Karpas-422 (cell line): ENCODE measurements around the gene PARD3B. TPM values are rescaled to one million over a fixed set of nuclear protein-coding genes. Genes with fewer than 3 reads are reported as not detected.

Experiments
- DNase-seq: peaks from one replicate; pipeline ENCODE4 v3.0.0-alpha.2; 2015
- H2AFZ ChIP-seq: fragments of 200-600 bp; sonication (generic); 2 replicates; pipeline ENCODE4 v1.6.1; 2014; ENCODE audit warnings: antibody characterized with exemption, low read length, mixed read lengths
- H3K27ac ChIP-seq: fragments of 200-600 bp; sonication (generic); 2 replicates; pipeline ENCODE4 v1.5.1; 2014; ENCODE audit warnings: mild to moderate bottlenecking, low read length, moderate library complexity
- H3K27me3 ChIP-seq: fragments of 200-600 bp; sonication (generic); 2 replicates; pipeline ENCODE4 v1.6.1; 2014; ENCODE audit warnings: low read length, mixed read lengths
- H3K36me3 ChIP-seq: fragments of 200-600 bp; sonication (generic); 2 replicates; pipeline ENCODE4 v1.6.1; 2014; ENCODE audit warnings: low read length, mixed read lengths; ENCODE audit not compliant: insufficient read depth
- H3K4me1 ChIP-seq: fragments of 200-600 bp; sonication (generic); 2 replicates; pipeline ENCODE4 v1.6.1; 2014; ENCODE audit warnings: mild to moderate bottlenecking, low read length, mixed read lengths
- H3K4me2 ChIP-seq: fragments of 200-600 bp; sonication (generic); 2 replicates; pipeline ENCODE4 v1.6.1; 2014; ENCODE audit warnings: low read length, low read depth, mild to moderate bottlenecking; ENCODE audit not compliant: poor library complexity, severe bottlenecking
- H3K4me3 ChIP-seq: fragments of 200-600 bp; sonication (generic); 2 replicates; pipeline ENCODE4 v1.5.1; 2014; ENCODE audit warnings: mild to moderate bottlenecking, antibody characterized with exemption, low read length, mixed read lengths
- H3K79me2 ChIP-seq: fragments of 200-600 bp; sonication (generic); 2 replicates; pipeline ENCODE4 v1.6.1; 2014; ENCODE audit warnings: mild to moderate bottlenecking, low read length, mixed read lengths
- H3K9ac ChIP-seq: fragments of 200-600 bp; sonication (generic); 2 replicates; pipeline ENCODE4 v1.6.0; 2014; ENCODE audit warnings: low read length
- H3K9me2 ChIP-seq: fragments of 200-600 bp; sonication (generic), shearing (Covaris generic); replicated peaks from 2 replicates; pipeline ENCODE4 v1.6.0; 2014; ENCODE audit warnings: mild to moderate bottlenecking, low read length, moderate library complexity; ENCODE audit not compliant: insufficient read depth
- H3K9me3 ChIP-seq: fragments of 300-700, 200-600 bp; sonication (generic); 2 replicates; pipeline ENCODE4 v1.6.1; 2014; ENCODE audit warnings: low read length, mixed read lengths
- H4K20me1 ChIP-seq: fragments of 200-600 bp; sonication (generic); 2 replicates; pipeline ENCODE4 v1.6.1; 2014; ENCODE audit warnings: mild to moderate bottlenecking, antibody characterized with exemption, low read length, low read depth; ENCODE audit not compliant: insufficient read depth
- total RNA-seq: library from RNA; depleted of rRNA; stranded (reverse); fragments of >200 nt; shearing (Covaris generic); gene quantifications from 2 replicates; pipeline ENCODE4 v1.2.3, GENCODE V29; 2014; ENCODE audit warnings: low replicate concordance

The PARD3B gene
- total RNA-seq, 1 experiment from 2014 or later = not detected

- Histone ChIP-seq H3K4me1 (no peaks in the 10 kb centered on the region), H3K4me3 (no peak overlapping the region), H3K36me3 (no peaks in the 10 kb centered on the region), H3K4me2 (no peak overlapping the region), H3K79me2 (no peaks in the 10 kb centered on the region), H3K27me3 (no peaks in the 10 kb centered on the region), H3K9me2 (no peaks in the 10 kb centered on the region), H2AFZ (no peak overlapping the region), H3K9ac (no peak overlapping the region), H3K9me3 (no peaks in the 10 kb centered on the region), H3K27ac (no peak overlapping the region), H4K20me1 (no peaks in the 10 kb centered on the region)
- no peak for DNase-seq
These were observed 246.0 kb downstream of the PARD3B start for GRCh38 chr2:204791230-204791629.

- Histone ChIP-seq H3K4me3 (no peak overlapping the region), H3K79me2 (no peaks in the 10 kb centered on the region), H2AFZ (no peak overlapping the region), H3K4me1 (no peaks in the 10 kb centered on the region), H3K27ac (no peak overlapping the region), H3K36me3 (no peaks in the 10 kb centered on the region), H4K20me1 (no peaks in the 10 kb centered on the region), H3K9ac (no peak overlapping the region), H3K9me3 (no peaks in the 10 kb centered on the region), H3K9me2 (no peaks in the 10 kb centered on the region), H3K27me3 (no peaks in the 10 kb centered on the region), H3K4me2 (no peak overlapping the region)
- DNase-seq = no peak
These were observed 249.3 kb downstream of the PARD3B start for GRCh38 chr2:204794624-204795023.

GRCh38 chr2:204795156-204795555 is 249.9 kb downstream of the PARD3B start:
- Histone ChIP-seq H3K9me3 (no peaks in the 10 kb centered on the region), H2AFZ (no peak overlapping the region), H3K36me3 (no peaks in the 10 kb centered on the region), H3K27me3 (no peaks in the 10 kb centered on the region), H3K79me2 (no peaks in the 10 kb centered on the region), H3K4me2 (no peak overlapping the region), H4K20me1 (no peaks in the 10 kb centered on the region), H3K9me2 (no peaks in the 10 kb centered on the region), H3K4me1 (no peaks in the 10 kb centered on the region), H3K9ac (no peak overlapping the region), H3K27ac (no peak overlapping the region), H3K4me3 (no peak overlapping the region)
- DNase-seq = no peak

GRCh38 chr2:204796581-204796980 is 251.3 kb downstream of the PARD3B start:
- H2AFZ ChIP-seq = no peak overlapping the region
- H3K79me2 ChIP-seq = no peaks in the 10 kb centered on the region
- DNase-seq = no peak
- no peak overlapping the region for H3K4me2 ChIP-seq
- H3K9me2 ChIP-seq = no peaks in the 10 kb centered on the region
- H3K9me3 ChIP-seq = no peaks in the 10 kb centered on the region
- H3K9ac ChIP-seq = no peak overlapping the region
- no peak overlapping the region for H3K4me3 ChIP-seq
- no peaks in the 10 kb centered on the region for H3K27me3 ChIP-seq
- H4K20me1 ChIP-seq = no peaks in the 10 kb centered on the region
- no peaks in the 10 kb centered on the region for H3K36me3 ChIP-seq
- no peak overlapping the region for H3K27ac ChIP-seq
- H3K4me1 ChIP-seq = no peaks in the 10 kb centered on the region

- H3K9me2 ChIP-seq = 0 out of 2 replicates have a peak, but pooled peaks cover 2% of the 10 kb centered on the region
- no peak overlapping the region for H3K9ac ChIP-seq
- no peak for DNase-seq
- H3K4me3 ChIP-seq = no peak overlapping the region
- no peak overlapping the region for H2AFZ ChIP-seq
- H3K36me3 ChIP-seq = no peaks in the 10 kb centered on the region
- H3K27ac ChIP-seq = no peak overlapping the region
- no peaks in the 10 kb centered on the region for H4K20me1 ChIP-seq
- H3K79me2 ChIP-seq = no peaks in the 10 kb centered on the region
- no peaks in the 10 kb centered on the region for H3K27me3 ChIP-seq
- no peaks in the 10 kb centered on the region for H3K9me3 ChIP-seq
- no peaks in the 10 kb centered on the region for H3K4me1 ChIP-seq
- no peak overlapping the region for H3K4me2 ChIP-seq
These were observed 254.5 kb downstream of the PARD3B start for GRCh38 chr2:204799791-204800190.

- H3K36me3 ChIP-seq = no peaks in the 10 kb centered on the region
These were observed 263.2 kb downstream of the PARD3B start for GRCh38 chr2:204808494-204808893.

GRCh38 chr2:204824751-204825453 is 279.6 kb downstream of the PARD3B start:
- H3K27me3 ChIP-seq = no peaks in the 10 kb centered on the region

More at GRCh38 chr2:204808494-204808893, 263.2 kb downstream of the PARD3B start:
- no peak overlapping the region for H3K9ac ChIP-seq
- no peaks in the 10 kb centered on the region for H3K27me3 ChIP-seq
- H2AFZ ChIP-seq = no peak overlapping the region
- no peaks in the 10 kb centered on the region for H3K79me2 ChIP-seq
- 0 out of 2 replicates have a peak, but pooled peaks cover 3% of the 10 kb centered on the region for H3K9me2 ChIP-seq
- H3K4me2 ChIP-seq = no peak overlapping the region
- no peaks in the 10 kb centered on the region for H4K20me1 ChIP-seq
- H3K9me3 ChIP-seq = no peaks in the 10 kb centered on the region
- H3K27ac ChIP-seq = no peak overlapping the region
- no peak overlapping the region for H3K4me3 ChIP-seq
- H3K4me1 ChIP-seq = no peaks in the 10 kb centered on the region
- no peak for DNase-seq

GRCh38 chr2:204825681-204826080 is 280.4 kb downstream of the PARD3B start:
- Histone ChIP-seq H3K9ac (no peak overlapping the region), H3K9me3 (no peaks in the 10 kb centered on the region), H3K4me2 (no peak overlapping the region), H3K27ac (no peak overlapping the region), H3K4me1 (peaks cover 3% of the 10 kb centered on the region; the same call in 1 of the 2 replicates), H4K20me1 (no peaks in the 10 kb centered on the region), H3K36me3 (no peaks in the 10 kb centered on the region), H3K9me2 (no peaks in the 10 kb centered on the region), H3K79me2 (no peaks in the 10 kb centered on the region), H3K4me3 (no peak overlapping the region), H2AFZ (no peak overlapping the region), H3K27me3 (no peaks in the 10 kb centered on the region)
- DNase-seq = no peak

More at GRCh38 chr2:204824751-204825453, 279.6 kb downstream of the PARD3B start:
- no peak overlapping the region for H3K9ac ChIP-seq
- no peaks in the 10 kb centered on the region for H3K36me3 ChIP-seq
- no peak overlapping the region for H3K4me3 ChIP-seq
- H3K27ac ChIP-seq = no peak overlapping the region
- no peak overlapping the region for H2AFZ ChIP-seq
- no peaks in the 10 kb centered on the region for H3K79me2 ChIP-seq
- peak; percentile 60 for DNase-seq
- no peaks in the 10 kb centered on the region for H3K9me3 ChIP-seq
- peaks cover 3% of the 10 kb centered on the region; the same call in 1 of the 2 replicates for H3K4me1 ChIP-seq
- H3K9me2 ChIP-seq = no peaks in the 10 kb centered on the region
- H3K4me2 ChIP-seq = no peak overlapping the region
- no peaks in the 10 kb centered on the region for H4K20me1 ChIP-seq
